DOHH2 (cell line): ENCODE results near the gene SNRK.

Source experiments
- H3F3A ChIP-seq: fragments of 200-600 bp; sonication (generic), shearing (Covaris generic); 2 replicates; pipeline ENCODE4 v1.6.0; 2016; ENCODE audit warnings: antibody characterized with exemption, mild to moderate bottlenecking; ENCODE audit not compliant: control insufficient read depth, insufficient read depth
- H3K27ac ChIP-seq: fragments of 200-600 bp; sonication (generic); 2 replicates; pipeline ENCODE4 v1.5.1; 2014; ENCODE audit warnings: low read depth, mild to moderate bottlenecking, low read length, moderate library complexity
- H3K27me3 ChIP-seq: fragments of 200-600 bp; sonication (generic); 2 replicates; pipeline ENCODE4 v1.6.1; 2014; ENCODE audit warnings: mild to moderate bottlenecking, low read length, mixed read lengths; ENCODE audit not compliant: control insufficient read depth
- H3K36me3 ChIP-seq: fragments of 200-600 bp; sonication (generic); 2 replicates; pipeline ENCODE4 v1.6.1; 2014; ENCODE audit warnings: mild to moderate bottlenecking, low read length, moderate library complexity, mixed read lengths; ENCODE audit not compliant: control insufficient read depth
- H3K4me1 ChIP-seq: fragments of 200-600 bp; sonication (generic); 2 replicates; pipeline ENCODE4 v1.6.1; 2014; ENCODE audit warnings: mild to moderate bottlenecking, low read length, mixed read lengths; ENCODE audit not compliant: control insufficient read depth
- H3K4me2 ChIP-seq: fragments of 200-600 bp; sonication (generic); 2 replicates; pipeline ENCODE4 v1.6.0; 2014; ENCODE audit warnings: mild to moderate bottlenecking, low read length, moderate library complexity
- H3K4me3 ChIP-seq: fragments of 200-600 bp; sonication (generic); 2 replicates; pipeline ENCODE4 v1.5.1; 2014; ENCODE audit warnings: mild to moderate bottlenecking, low read length, mixed read lengths
- H3K79me2 ChIP-seq: fragments of 200-600 bp; sonication (generic); 2 replicates; pipeline ENCODE4 v1.6.1; 2014; ENCODE audit warnings: mild to moderate bottlenecking, low read length, mixed read lengths; ENCODE audit not compliant: control insufficient read depth
- H3K9me2 ChIP-seq: fragments of 200-600 bp; sonication (generic); replicated peaks from 2 replicates; pipeline ENCODE4 v1.6.1; 2014; ENCODE audit warnings: mild to moderate bottlenecking, low read length, mixed read lengths; ENCODE audit not compliant: control insufficient read depth
- H3K9me3 ChIP-seq: fragments of 200-600 bp; sonication (generic); 2 replicates; pipeline ENCODE4 v1.6.1; 2014; ENCODE audit warnings: antibody characterized with exemption, low read length, mixed read lengths; ENCODE audit not compliant: control insufficient read depth, insufficient read depth
- H4K20me1 ChIP-seq: fragments of 200-600 bp; sonication (generic); 2 replicates; pipeline ENCODE4 v1.6.0; 2014; ENCODE audit warnings: low read depth, mild to moderate bottlenecking, antibody characterized with exemption, low read length, moderate library complexity; ENCODE audit not compliant: control insufficient read depth, insufficient read depth
- EZH2phosphoT487 ChIP-seq: fragments of 200-600 bp; sonication (generic); IDR thresholded peaks from 2 replicates; pipeline ENCODE4 v1.6.1; 2017; ENCODE audit warnings: borderline replicate concordance, mild to moderate bottlenecking, antibody characterized with exemption, low read length, moderate library complexity, mixed read lengths
- TF ChIP-seq, protein P1 (sequence below): fragments of 200-600 bp; sonication (generic); IDR thresholded peaks from one replicate; pipeline ENCODE4 v1.5.1; 2014; ENCODE audit warnings: antibody characterized with exemption, mild to moderate bottlenecking, low read depth, low read length; ENCODE audit not compliant: poor library complexity, severe bottlenecking

SNRK gene

DNA sequence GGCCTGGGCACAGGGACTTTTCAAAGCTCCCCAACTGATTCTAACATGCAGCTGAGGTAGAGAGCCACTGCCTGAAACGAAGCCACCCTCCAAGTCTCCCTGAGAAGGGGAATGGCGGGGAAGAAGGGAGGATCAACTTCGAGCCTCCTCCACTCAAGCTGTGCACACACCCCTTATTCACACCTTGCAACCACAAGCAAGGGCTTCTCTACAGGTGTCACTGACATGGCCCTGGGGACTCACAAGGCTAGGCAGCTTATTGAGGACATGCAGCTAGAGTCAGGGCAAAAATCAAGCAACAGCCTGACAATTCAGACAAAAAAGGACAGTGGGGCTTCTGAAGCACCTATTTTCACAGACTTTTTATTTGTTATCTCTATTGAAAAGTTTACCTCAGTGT is 85.2 kb downstream of the SNRK start:
- Histone ChIP-seq H3F3A (no peaks in the 10 kb centered on the region), H3K27ac (no peak overlapping the region), H3K4me1 (no peaks in the 10 kb centered on the region), H4K20me1 (no peaks in the 10 kb centered on the region), H3K4me3 (no peak overlapping the region), H3K27me3 (no peaks in the 10 kb centered on the region), H3K4me2 (no peak overlapping the region), H3K36me3 (no peaks in the 10 kb centered on the region), H3K79me2 (no peaks in the 10 kb centered on the region), H3K9me2 (no peaks in the 10 kb centered on the region), H3K9me3 (no peaks in the 10 kb centered on the region)
- TF ChIP-seq EZH2phosphoT487, result no peak
- TF ChIP-seq, protein P1, sequence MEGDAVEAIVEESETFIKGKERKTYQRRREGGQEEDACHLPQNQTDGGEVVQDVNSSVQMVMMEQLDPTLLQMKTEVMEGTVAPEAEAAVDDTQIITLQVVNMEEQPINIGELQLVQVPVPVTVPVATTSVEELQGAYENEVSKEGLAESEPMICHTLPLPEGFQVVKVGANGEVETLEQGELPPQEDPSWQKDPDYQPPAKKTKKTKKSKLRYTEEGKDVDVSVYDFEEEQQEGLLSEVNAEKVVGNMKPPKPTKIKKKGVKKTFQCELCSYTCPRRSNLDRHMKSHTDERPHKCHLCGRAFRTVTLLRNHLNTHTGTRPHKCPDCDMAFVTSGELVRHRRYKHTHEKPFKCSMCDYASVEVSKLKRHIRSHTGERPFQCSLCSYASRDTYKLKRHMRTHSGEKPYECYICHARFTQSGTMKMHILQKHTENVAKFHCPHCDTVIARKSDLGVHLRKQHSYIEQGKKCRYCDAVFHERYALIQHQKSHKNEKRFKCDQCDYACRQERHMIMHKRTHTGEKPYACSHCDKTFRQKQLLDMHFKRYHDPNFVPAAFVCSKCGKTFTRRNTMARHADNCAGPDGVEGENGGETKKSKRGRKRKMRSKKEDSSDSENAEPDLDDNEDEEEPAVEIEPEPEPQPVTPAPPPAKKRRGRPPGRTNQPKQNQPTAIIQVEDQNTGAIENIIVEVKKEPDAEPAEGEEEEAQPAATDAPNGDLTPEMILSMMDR, result no peak

DNA sequence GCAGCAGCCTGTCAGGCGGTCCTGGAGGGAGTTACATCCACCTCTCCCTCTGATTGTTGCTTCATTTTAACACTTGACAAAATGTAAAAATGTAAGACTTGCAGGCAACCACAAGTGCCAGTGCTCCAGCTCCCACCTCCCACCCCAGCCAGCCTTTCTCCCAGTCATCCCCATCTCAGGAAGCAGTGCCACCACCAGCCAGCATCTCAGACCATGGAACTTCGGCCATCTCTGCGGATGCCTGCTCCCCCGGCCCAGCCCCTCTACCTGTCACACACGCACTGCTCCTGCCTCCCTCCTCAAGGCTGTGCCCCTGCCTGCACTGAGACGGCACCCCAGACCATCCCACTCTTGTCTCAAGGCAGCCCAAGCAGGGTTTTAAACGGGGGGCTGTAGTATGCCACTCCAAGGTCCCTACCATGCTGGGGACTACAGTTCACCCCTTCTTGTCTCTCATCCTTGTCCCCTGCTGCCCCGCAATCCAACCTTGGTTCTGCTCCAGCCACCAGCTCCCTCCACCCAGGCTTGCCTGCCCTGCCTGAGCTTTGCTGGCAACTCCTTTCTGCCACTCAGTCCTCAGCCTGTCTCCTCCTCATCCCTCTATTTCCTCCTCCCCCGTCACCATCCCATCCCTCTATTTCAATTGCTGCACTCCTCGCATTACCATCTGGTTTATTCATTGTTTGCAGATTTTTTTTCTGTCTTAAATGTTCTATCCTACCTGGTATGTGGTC is 85.8 kb downstream of the SNRK start:
- H3K79me2 ChIP-seq, result no peaks in the 10 kb centered on the region
- H3K9me3 ChIP-seq, result no peaks in the 10 kb centered on the region
- no peaks in the 10 kb centered on the region for H3K27me3 ChIP-seq
- no peaks in the 10 kb centered on the region for H3K4me1 ChIP-seq
- no peaks in the 10 kb centered on the region for H3F3A ChIP-seq
- no peaks in the 10 kb centered on the region for H4K20me1 ChIP-seq
- no peak overlapping the region for H3K27ac ChIP-seq
- H3K9me2 ChIP-seq, result no peaks in the 10 kb centered on the region
- no peak overlapping the region for H3K4me2 ChIP-seq
- no peak overlapping the region for H3K4me3 ChIP-seq
- H3K36me3 ChIP-seq, result no peaks in the 10 kb centered on the region
- TF ChIP-seq, protein P1, result no peak
- TF ChIP-seq EZH2phosphoT487, result no peak

DNA sequence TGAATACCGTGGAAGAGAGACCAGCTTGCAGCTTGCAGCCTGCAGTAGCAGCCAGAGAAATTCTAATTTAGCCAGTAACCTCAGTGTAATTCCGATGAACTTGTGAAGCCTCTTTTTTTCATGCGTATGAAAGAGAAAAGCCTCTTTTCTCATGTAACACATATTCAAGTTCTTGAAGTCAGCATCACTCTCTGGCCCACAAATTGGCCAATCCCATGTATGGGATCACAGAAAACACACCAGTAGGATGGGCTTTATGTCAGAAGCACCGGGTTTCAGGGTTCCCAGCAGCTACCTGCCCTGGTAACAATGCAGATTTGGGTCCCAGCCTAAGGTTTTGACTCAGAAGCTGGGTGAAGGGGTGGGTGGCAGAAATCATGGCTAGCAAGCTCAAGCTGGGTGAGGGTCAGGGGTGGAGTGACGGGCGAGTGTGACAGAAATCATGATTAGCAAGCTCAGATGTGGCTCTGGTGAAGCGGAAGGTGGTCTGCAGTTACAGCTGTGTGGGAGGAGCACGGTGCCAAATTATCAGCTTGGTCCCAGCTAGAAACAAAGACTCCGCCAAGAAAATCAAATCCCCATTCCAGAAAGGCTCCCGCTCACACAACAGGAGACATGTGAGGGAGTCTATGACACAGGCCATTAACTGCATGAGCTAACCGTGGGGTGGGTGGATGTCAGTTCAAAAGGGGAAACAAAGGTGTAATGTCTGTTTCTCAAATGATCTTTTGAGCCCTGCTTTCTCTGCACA is 86.6 kb downstream of the SNRK start:
- Histone ChIP-seq H3K9me2 (no peaks in the 10 kb centered on the region), H4K20me1 (no peaks in the 10 kb centered on the region), H3K9me3 (no peaks in the 10 kb centered on the region), H3K4me1 (no peaks in the 10 kb centered on the region), H3F3A (no peaks in the 10 kb centered on the region), H3K36me3 (no peaks in the 10 kb centered on the region), H3K27me3 (no peaks in the 10 kb centered on the region), H3K79me2 (no peaks in the 10 kb centered on the region), H3K27ac (no peak overlapping the region), H3K4me2 (no peak overlapping the region), H3K4me3 (no peak overlapping the region)
- TF ChIP-seq, protein P1, result no peak
- TF ChIP-seq EZH2phosphoT487, result no peak
